Measurements from ENCODE around the gene CHST1. TPM values are rescaled to one million over a fixed set of nuclear protein-coding genes. Genes with fewer than 3 reads are reported as not detected.

The CHST1 gene
- polyA plus RNA-seq, 3 donors: not detected

GRCh38 chr11:45667929-45668680, 2.7 kb upstream of the CHST1 start:
- H3K4me3 ChIP-seq (replicated peaks in 1 of 3; ENCODE audit: low read depth in 2 of 3, low read length in 3 of 3): no peak overlapping the region
- DNase-seq: no peak
- Mint-ChIP-seq H3K27me3 (ENCODE audit: low read depth in 3 of 3) (peaks cover 43 to 68% (median 51%) of the 10 kb centered on the region in 3 donors), H3K27ac (peak overlapping the region in 1 of 7 donors; percentile 24), H3K4me1 (peaks cover 2% of the 10 kb centered on the region), H3K4me3 (peak overlapping the region in 1 of 2 donors; percentile 78), H3K9me3 (peaks cover 0 to 4% (median 1%) of the 10 kb centered on the region in 7 donors), H3K36me3 (no peaks in the 10 kb centered on the region)
- H3K9ac ChIP-seq (ENCODE audit: insufficient read depth, low read length, poor library complexity, severe bottlenecking): no peak overlapping the region
- intact Hi-C loops (cut with micrococcal nuclease): no loop called here
- peaks cover 0 to 12% of the 10 kb centered on the region in 2 donors for H3K9me3 ChIP-seq (replicated peaks in 1 of 2; ENCODE audit: control insufficient read depth in 1 of 2, insufficient read depth in 1 of 2, low read length in 2 of 2)
- peaks cover 35 to 47% of the 10 kb centered on the region in 2 donors for H3K27me3 ChIP-seq (ENCODE audit: control insufficient read depth in 2 of 2, insufficient read depth in 2 of 2, low read length in 2 of 2)
- 100% methylated on average over 1 of the region's 5 CpGs for WGBS (ENCODE audit: insufficient coverage)
- no peak for TF ChIP-seq CTCF (IDR thresholded peaks at IDR 0.05)
- no peak overlapping the region for H3K27ac ChIP-seq (ENCODE audit: low read depth in 1 of 2, low read length in 2 of 2)
- no peaks in the 10 kb centered on the region for H4K20me1 ChIP-seq (ENCODE audit: insufficient read depth, low read length)
- H3K4me2 ChIP-seq (replicated peaks; ENCODE audit: extremely low read depth, low read length, poor library complexity, severe bottlenecking): no peak overlapping the region
- no peaks in the 10 kb centered on the region for H3K36me3 ChIP-seq (replicated peaks in 1 of 2; ENCODE audit: control insufficient read depth in 1 of 2, insufficient read depth in 2 of 2, low read length in 2 of 2)
- H3K79me2 ChIP-seq (ENCODE audit: insufficient read depth, low read length): no peaks in the 10 kb centered on the region
- H2AFZ ChIP-seq (ENCODE audit: insufficient read depth, low read depth, low read length, poor library complexity, severe bottlenecking): no peak overlapping the region
- H3K4me1 ChIP-seq (ENCODE audit: control insufficient read depth in 1 of 2, insufficient read depth in 2 of 2, low read length in 2 of 2): peaks cover 0 to 6% of the 10 kb centered on the region in 2 donors

GRCh38 chr11:45666648-45667642, 1.5 kb upstream of the CHST1 start:
- peak overlapping the region in 1 of 2 donors; percentile 78 for H3K4me3 Mint-ChIP-seq
- H3K36me3 ChIP-seq (replicated peaks in 1 of 2; ENCODE audit: control insufficient read depth in 1 of 2, insufficient read depth in 2 of 2, low read length in 2 of 2): no peaks in the 10 kb centered on the region
- H4K20me1 ChIP-seq (ENCODE audit: insufficient read depth, low read length): no peaks in the 10 kb centered on the region
- no peak for TF ChIP-seq CTCF (IDR thresholded peaks at IDR 0.05)
- no peak overlapping the region for H3K9ac ChIP-seq (ENCODE audit: insufficient read depth, low read length, poor library complexity, severe bottlenecking)
- H3K9me3 Mint-ChIP-seq: peaks cover 0 to 4% (median 1%) of the 10 kb centered on the region in 7 donors
- WGBS (ENCODE audit: insufficient coverage): 86% methylated on average over 10 of the region's 12 CpGs
- no peak overlapping the region for H2AFZ ChIP-seq (ENCODE audit: insufficient read depth, low read depth, low read length, poor library complexity, severe bottlenecking)
- H3K4me3 ChIP-seq (replicated peaks in 1 of 3; ENCODE audit: low read depth in 2 of 3, low read length in 3 of 3): no peak overlapping the region
- peaks cover 44 to 58% of the 10 kb centered on the region in 2 donors for H3K27me3 ChIP-seq (ENCODE audit: control insufficient read depth in 2 of 2, insufficient read depth in 2 of 2, low read length in 2 of 2)
- peaks cover 2% of the 10 kb centered on the region for H3K4me1 Mint-ChIP-seq
- H3K27me3 Mint-ChIP-seq (ENCODE audit: low read depth in 3 of 3): peaks cover 54 to 78% (median 63%) of the 10 kb centered on the region in 3 donors
- no peak for DNase-seq
- intact Hi-C loops (cut with micrococcal nuclease): no loop called here
- H3K9me3 ChIP-seq (replicated peaks in 1 of 2; ENCODE audit: control insufficient read depth in 1 of 2, insufficient read depth in 1 of 2, low read length in 2 of 2): peaks cover 0 to 12% of the 10 kb centered on the region in 2 donors
- peaks cover 0 to 6% of the 10 kb centered on the region in 2 donors for H3K4me1 ChIP-seq (ENCODE audit: control insufficient read depth in 1 of 2, insufficient read depth in 2 of 2, low read length in 2 of 2)
- H3K36me3 Mint-ChIP-seq: no peaks in the 10 kb centered on the region
- H3K27ac ChIP-seq (ENCODE audit: low read depth in 1 of 2, low read length in 2 of 2): no peak overlapping the region
- peak overlapping the region in 1 of 7 donors; percentile 70 for H3K27ac Mint-ChIP-seq
- no peak overlapping the region for H3K4me2 ChIP-seq (replicated peaks; ENCODE audit: extremely low read depth, low read length, poor library complexity, severe bottlenecking)
- H3K79me2 ChIP-seq (ENCODE audit: insufficient read depth, low read length): no peaks in the 10 kb centered on the region
